ENCODE data around the gene CLEC19A.

DNA sequence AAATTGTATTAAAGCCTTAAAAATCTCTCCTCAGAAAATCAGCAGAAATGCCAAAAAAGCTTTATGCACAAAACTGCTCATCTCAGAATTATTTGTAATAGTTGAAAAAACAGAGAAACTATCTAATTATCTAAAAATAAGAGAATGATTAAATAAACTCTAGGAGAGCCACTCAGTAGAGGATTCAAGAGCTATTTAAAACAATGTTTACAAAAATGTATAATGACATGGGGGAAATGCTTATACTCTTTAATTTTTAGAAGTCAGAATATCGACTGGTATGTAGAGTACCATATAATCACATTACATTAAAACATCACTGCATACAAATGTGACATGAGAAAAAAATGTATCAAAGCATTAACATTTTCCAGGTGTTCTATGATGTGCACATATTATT, 11.9 kb downstream of the CLEC19A start:
- TF ChIP-seq, protein P1, sequence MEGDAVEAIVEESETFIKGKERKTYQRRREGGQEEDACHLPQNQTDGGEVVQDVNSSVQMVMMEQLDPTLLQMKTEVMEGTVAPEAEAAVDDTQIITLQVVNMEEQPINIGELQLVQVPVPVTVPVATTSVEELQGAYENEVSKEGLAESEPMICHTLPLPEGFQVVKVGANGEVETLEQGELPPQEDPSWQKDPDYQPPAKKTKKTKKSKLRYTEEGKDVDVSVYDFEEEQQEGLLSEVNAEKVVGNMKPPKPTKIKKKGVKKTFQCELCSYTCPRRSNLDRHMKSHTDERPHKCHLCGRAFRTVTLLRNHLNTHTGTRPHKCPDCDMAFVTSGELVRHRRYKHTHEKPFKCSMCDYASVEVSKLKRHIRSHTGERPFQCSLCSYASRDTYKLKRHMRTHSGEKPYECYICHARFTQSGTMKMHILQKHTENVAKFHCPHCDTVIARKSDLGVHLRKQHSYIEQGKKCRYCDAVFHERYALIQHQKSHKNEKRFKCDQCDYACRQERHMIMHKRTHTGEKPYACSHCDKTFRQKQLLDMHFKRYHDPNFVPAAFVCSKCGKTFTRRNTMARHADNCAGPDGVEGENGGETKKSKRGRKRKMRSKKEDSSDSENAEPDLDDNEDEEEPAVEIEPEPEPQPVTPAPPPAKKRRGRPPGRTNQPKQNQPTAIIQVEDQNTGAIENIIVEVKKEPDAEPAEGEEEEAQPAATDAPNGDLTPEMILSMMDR (conservative IDR thresholded peaks at IDR 0.05; ENCODE audit: low read length): no peak
- no peak for TF ChIP-seq EZH2phosphoT487 (IDR thresholded peaks at IDR 0.05; ENCODE audit: borderline replicate concordance, low read depth, low read length)

All from OCI-LY7 (cell line).